H1 (cell line): ENCODE results near the gene SLC11A1.

ENCODE experiments used
- CHD2 ChIP-seq: IDR thresholded peaks from 2 replicates; pipeline ENCODE4 v1.6.1; 2012; ENCODE audit warnings: low read length, improper control_type of control experiment
- CREB1 ChIP-seq: IDR thresholded peaks from 2 replicates; pipeline ENCODE4 v1.6.1; 2012; ENCODE audit warnings: inconsistent platforms
- CTCF ChIP-seq, 3 experiments: IDR thresholded peaks; 1 replicate in 2 of 3; 2 replicates in 1 of 3; pipeline versions ENCODE4 v1.5.1 to v1.6.1; 2011; ENCODE audit warnings: low read length in 3 of 3, mild to moderate bottlenecking in 3 of 3, inconsistent platforms in 2 of 3, low read depth in 1 of 3, moderate library complexity in 1 of 3; ENCODE audit not compliant: insufficient read depth in 1 of 3; ENCODE audit errors: control extremely low read depth in 1 of 3
- MAX ChIP-seq: IDR thresholded peaks from 2 replicates; pipeline ENCODE4 v1.6.1; 2012; ENCODE audit warnings: inconsistent platforms
- NRF1 ChIP-seq: IDR thresholded peaks from 2 replicates; pipeline ENCODE4 v1.6.1; 2011; ENCODE audit warnings: mild to moderate bottlenecking, low read depth, low read length, improper control_type of control experiment
- PHF8 ChIP-seq: fragments of 200-600 bp; sonication (generic); conservative IDR thresholded peaks from 2 replicates; pipeline ENCODE4 v1.7.1; 2012; ENCODE audit warnings: low read depth, mild to moderate bottlenecking, inconsistent platforms, low read length, moderate library complexity
- POLR2A ChIP-seq, 2 experiments: IDR thresholded peaks; 1 replicate in 1 of 2; 2 replicates in 1 of 2; pipeline ENCODE4 v1.6.1; 2011; ENCODE audit warnings: low read depth in 2 of 2, low read length in 2 of 2, mild to moderate bottlenecking in 2 of 2; ENCODE audit errors: control extremely low read depth in 1 of 2
- TAF1 ChIP-seq: IDR thresholded peaks from 2 replicates; pipeline ENCODE4 v1.6.1; 2011; ENCODE audit warnings: mild to moderate bottlenecking, low read depth, low read length
- USF2 ChIP-seq: IDR thresholded peaks from 2 replicates; pipeline ENCODE4 v1.6.1; 2011; ENCODE audit warnings: low read length, improper control_type of control experiment
- YY1 ChIP-seq: IDR thresholded peaks from 2 replicates; pipeline ENCODE4 v1.6.1; 2011; ENCODE audit warnings: low read depth, mild to moderate bottlenecking, low read length

GRCh38 chr2:218395456-218395825 lies 13.4 kb downstream of the SLC11A1 start:
- no peak for TF ChIP-seq CHD2
- TF ChIP-seq CTCF (IDR thresholded peaks at IDR 0.05; ENCODE audit: control extremely low read depth in 1 of 3, insufficient read depth in 1 of 3, low read depth in 1 of 3, low read length in 3 of 3): no peak
- TF ChIP-seq NRF1: no peak
- TF ChIP-seq TAF1: no peak
- TF ChIP-seq MAX: no peak; the same call in 1 of the 2 replicates
- TF ChIP-seq POLR2A (IDR thresholded peaks at IDR 0.05; ENCODE audit: control extremely low read depth in 1 of 2, low read depth in 2 of 2, low read length in 2 of 2): no peak
- TF ChIP-seq YY1: no peak
- no peak for TF ChIP-seq USF2
- no peak for TF ChIP-seq CREB1
- no peak for TF ChIP-seq PHF8
